Neural crest cell (in vitro differentiated cells): Measurements from ENCODE around the gene MT1E. TPM values are rescaled to one million over a fixed set of nuclear protein-coding genes. Genes with fewer than 3 reads are reported as not detected.

Experiments
- DNase-seq: peaks from one replicate; pipeline ENCODE4 v3.0.0; 2021; ENCODE audit warnings: low read depth, mixed read lengths, low spot score
- H3K27ac Mint-ChIP-seq: one replicate; pipeline ENCODE4 v1.8.0; 2021; ENCODE audit warnings: mild to moderate bottlenecking, mixed read lengths; ENCODE audit not compliant: unreplicated experiment
- H3K27me3 Mint-ChIP-seq: 2 replicates; pipeline ENCODE4 v1.8.0; 2021; ENCODE audit warnings: low read depth, mild to moderate bottlenecking, mixed read lengths
- H3K36me3 Mint-ChIP-seq: 2 replicates; pipeline ENCODE4 v1.8.0; 2021; ENCODE audit warnings: low read depth, mild to moderate bottlenecking, mixed read lengths
- H3K4me1 Mint-ChIP-seq: 2 replicates; pipeline ENCODE4 v1.8.0; 2021; ENCODE audit warnings: mixed read lengths
- H3K4me3 Mint-ChIP-seq: one replicate; pipeline ENCODE4 v1.8.0; 2021; ENCODE audit warnings: mild to moderate bottlenecking, mixed read lengths
- H3K9me3 Mint-ChIP-seq: 2 replicates; pipeline ENCODE4 v1.8.0; 2021; ENCODE audit warnings: mixed read lengths
- total RNA-seq: library from RNA; stranded (reverse); gene quantifications from 2 replicates; pipeline ENCODE4 v1.2.1, GENCODE V29; 2021
- TF ChIP-seq, protein P1 (sequence below): fragments of 200-600 bp; sonication (generic); conservative IDR thresholded peaks from 2 replicates; pipeline ENCODE4 v1.5.0; 2021; ENCODE audit warnings: antibody characterized with exemption, mild to moderate bottlenecking

The MT1E gene
- total RNA-seq, 1 donor from 2014 or later, result 0.49 TPM

DNA sequence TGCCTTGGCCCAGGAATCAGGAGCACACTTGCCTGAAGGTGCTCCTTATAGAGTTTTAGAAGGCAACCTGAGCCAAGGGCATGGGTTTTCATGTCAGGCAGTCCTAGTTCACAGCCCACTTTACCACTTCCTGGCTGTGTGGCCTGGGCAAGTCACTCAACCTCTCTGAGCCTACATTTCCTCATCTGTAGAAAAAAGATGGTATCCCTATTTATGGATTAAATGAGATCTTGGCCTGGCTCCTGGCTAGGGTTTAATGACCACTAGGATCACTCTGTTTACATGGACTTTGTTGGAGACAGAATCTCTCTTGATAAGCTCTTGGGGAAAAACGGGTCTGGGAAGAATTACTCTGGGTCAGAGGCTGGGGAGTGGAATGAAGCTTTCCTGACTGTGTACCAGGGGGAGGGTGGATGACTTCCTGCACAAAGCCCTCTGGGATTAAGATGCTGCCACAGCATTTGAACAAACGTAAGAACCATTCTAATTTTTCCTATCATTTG, 14.9 kb upstream of the MT1E start:
- Mint-ChIP-seq H3K9me3 (no peaks in the 10 kb centered on the region), H3K4me1 (peaks cover 42% of the 10 kb centered on the region), H3K27me3 (peaks cover 55% of the 10 kb centered on the region), H3K27ac (no peak overlapping the region), H3K4me3 (peak overlapping the region; percentile 64), H3K36me3 (no peaks in the 10 kb centered on the region)
- TF ChIP-seq, protein P1, sequence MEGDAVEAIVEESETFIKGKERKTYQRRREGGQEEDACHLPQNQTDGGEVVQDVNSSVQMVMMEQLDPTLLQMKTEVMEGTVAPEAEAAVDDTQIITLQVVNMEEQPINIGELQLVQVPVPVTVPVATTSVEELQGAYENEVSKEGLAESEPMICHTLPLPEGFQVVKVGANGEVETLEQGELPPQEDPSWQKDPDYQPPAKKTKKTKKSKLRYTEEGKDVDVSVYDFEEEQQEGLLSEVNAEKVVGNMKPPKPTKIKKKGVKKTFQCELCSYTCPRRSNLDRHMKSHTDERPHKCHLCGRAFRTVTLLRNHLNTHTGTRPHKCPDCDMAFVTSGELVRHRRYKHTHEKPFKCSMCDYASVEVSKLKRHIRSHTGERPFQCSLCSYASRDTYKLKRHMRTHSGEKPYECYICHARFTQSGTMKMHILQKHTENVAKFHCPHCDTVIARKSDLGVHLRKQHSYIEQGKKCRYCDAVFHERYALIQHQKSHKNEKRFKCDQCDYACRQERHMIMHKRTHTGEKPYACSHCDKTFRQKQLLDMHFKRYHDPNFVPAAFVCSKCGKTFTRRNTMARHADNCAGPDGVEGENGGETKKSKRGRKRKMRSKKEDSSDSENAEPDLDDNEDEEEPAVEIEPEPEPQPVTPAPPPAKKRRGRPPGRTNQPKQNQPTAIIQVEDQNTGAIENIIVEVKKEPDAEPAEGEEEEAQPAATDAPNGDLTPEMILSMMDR, result no peak
- DNase-seq, result no peak

DNA sequence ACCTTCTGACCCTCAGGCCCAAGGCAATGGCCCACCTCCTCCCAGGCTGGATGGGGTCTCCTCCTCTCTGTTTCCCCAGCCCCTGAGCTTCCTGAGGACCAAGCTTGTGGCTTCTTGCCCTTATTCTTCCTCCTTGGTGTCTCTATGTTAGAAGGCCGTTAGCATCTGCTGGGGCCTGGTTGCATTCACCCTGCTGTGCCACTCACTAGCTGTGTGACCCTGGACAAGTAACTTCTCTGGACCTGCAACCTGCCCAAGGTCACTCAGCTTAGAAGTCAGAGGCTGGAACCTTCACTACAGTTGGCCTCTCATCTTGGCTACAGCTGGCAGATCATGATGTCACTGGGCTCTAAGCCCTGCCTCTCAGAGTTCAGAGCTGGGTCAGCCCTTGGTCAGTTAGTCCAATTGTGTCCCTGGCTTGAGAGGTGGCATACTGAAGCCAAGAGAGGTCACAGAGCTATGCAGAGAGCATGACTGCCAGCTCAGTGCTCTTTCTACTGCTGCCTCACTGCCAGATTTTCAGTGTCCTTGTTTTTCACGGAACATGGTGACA, 14.2 kb upstream of the MT1E start:
- Mint-ChIP-seq H3K27me3 (peaks cover 57% of the 10 kb centered on the region), H3K27ac (no peak overlapping the region), H3K4me1 (peaks cover 42% of the 10 kb centered on the region), H3K4me3 (no peak overlapping the region), H3K9me3 (no peaks in the 10 kb centered on the region), H3K36me3 (no peaks in the 10 kb centered on the region)
- DNase-seq, result no peak
- TF ChIP-seq, protein P1, result no peak

DNA sequence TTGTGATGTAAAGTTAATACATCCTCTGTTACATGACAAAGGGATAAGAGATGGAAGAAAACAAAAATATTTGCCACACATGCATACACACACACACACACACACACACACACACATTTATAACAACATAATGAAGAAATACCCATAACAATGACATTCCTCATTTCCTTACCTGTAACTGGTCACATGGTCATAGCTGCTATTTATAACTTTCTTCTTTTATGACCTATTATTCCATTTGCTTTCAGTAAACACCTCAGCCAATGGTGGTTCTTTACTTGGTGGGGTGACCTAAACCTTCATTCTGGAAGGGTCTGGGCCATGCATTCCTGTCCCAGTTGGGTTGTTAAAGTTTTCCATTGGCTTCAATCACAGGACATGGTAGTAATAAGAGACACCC, 11.9 kb upstream of the MT1E start:
- Mint-ChIP-seq H3K4me3 (no peak overlapping the region), H3K4me1 (peaks cover 33% of the 10 kb centered on the region), H3K27me3 (peaks cover 72% of the 10 kb centered on the region), H3K9me3 (no peaks in the 10 kb centered on the region), H3K27ac (no peak overlapping the region), H3K36me3 (no peaks in the 10 kb centered on the region)
- TF ChIP-seq, protein P1, result no peak
- no peak for DNase-seq

DNA sequence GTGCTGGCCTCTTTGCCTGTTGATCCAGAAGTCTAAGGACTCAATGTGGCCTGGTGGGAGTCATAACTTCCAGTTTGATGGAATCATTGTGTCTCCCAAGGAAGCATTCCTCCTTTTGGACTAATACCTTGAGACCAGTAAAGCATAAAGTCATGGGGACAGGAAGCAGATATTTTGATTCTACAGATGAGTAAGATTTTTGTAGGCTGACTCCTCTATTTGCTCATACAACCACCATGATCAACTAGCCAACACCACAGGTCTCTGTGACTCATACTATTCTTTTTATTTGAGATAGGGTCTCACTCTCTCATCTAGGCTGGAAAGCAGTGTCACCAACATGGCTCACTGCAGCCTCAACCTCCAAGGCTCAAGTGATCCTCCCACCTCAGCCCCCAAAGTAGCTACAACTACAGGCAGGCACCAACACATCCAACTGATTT, 11.0 kb upstream of the MT1E start:
- H3K4me3 Mint-ChIP-seq, result no peak overlapping the region
- no peak for DNase-seq
- no peak overlapping the region for H3K27ac Mint-ChIP-seq
- no peaks in the 10 kb centered on the region for H3K36me3 Mint-ChIP-seq
- H3K4me1 Mint-ChIP-seq, result peaks cover 24% of the 10 kb centered on the region
- peaks cover 71% of the 10 kb centered on the region for H3K27me3 Mint-ChIP-seq
- TF ChIP-seq, protein P1, result no peak
- no peaks in the 10 kb centered on the region for H3K9me3 Mint-ChIP-seq

DNA sequence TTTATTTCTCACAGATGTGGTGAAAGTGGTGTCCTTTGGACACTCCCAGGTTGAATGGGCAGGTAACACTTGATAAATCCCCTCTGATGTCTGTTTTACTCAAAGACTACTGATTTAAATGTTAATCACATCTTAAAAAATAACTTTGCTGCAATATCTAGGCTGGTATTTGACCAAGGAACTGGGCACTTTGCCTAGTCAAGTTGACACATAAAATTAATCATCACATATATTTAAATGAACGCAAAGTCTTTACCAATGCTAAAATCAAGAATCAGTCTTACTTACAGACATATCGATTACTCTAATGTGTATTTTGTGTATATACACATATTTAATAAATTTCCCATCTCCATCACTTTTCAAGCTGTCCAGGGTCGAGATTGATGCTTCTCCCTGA, 10.2 kb upstream of the MT1E start:
- DNase-seq, result no peak
- H3K4me1 Mint-ChIP-seq, result peaks cover 18% of the 10 kb centered on the region
- TF ChIP-seq, protein P1, result no peak
- no peak overlapping the region for H3K27ac Mint-ChIP-seq
- no peak overlapping the region for H3K4me3 Mint-ChIP-seq
- peaks cover 73% of the 10 kb centered on the region for H3K27me3 Mint-ChIP-seq
- H3K36me3 Mint-ChIP-seq, result no peaks in the 10 kb centered on the region
- no peaks in the 10 kb centered on the region for H3K9me3 Mint-ChIP-seq
